ENCODE results near the gene ANKRD6.
"Not testable (repeated sequence)": the region's sequence is repeated elsewhere in the genome, so short reads cannot be mapped to it uniquely, and the experiment has no call there.

Gene ANKRD6

DNA sequence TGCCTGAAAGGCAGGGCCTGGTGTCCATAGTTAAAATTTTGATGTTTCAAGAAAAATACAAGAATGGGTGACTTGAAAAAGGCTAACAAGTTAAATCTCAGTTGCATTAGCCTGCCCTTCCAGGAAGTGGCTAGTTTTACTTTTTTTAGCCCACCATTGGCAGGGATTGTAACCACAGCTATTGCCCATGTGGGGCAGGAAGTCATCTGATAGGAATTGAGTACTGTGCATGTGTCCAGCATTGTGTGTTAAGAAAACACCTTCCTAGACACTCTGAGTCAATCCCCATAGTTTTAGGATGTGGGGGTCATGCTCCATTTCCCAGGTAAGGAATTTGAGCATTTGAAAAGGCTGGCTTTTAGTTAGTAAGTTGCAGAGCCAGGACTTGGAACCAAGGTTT lies 178.7 kb downstream of the ANKRD6 start:
- no peak for DNase-seq

DNA sequence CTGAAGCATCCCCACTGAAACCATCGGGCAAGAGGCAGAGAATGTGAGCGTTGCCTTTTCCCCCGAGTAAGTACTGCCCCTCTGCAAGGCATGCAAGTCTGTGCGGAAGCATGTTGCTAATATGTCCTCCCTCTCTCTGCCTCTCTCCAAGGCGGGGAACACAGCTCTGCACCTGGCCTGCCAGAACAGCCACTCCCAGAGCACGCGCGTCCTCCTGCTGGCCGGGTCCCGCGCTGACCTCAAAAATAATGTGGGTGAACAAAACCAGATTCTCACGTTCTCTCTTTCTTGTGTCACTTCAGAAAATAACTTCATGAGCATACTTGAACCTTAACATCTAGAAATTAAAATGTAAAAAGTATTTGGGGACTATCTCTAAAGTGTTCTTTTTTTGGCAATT lies 179.2 kb downstream of the ANKRD6 start:
- no peak for DNase-seq

DNA sequence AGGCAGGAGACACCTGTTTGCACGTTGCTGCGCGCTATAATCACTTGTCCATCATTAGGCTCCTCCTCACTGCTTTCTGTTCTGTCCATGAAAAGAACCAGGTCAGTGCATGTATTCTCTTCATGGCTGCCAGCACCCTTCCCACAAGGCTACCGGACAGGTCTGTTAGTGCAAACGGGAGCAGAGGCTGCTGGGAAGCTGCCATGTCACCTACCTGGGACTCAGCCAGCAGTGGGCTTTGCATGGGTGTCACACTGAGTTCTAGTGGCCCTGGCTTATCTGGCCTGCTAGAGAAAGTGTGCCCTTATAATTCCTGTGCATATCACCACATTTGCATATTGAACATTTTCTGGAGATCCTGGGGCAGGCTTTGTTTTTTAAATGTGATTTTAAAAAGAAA lies 180.8 kb downstream of the ANKRD6 start:
- no peak for DNase-seq

DNA sequence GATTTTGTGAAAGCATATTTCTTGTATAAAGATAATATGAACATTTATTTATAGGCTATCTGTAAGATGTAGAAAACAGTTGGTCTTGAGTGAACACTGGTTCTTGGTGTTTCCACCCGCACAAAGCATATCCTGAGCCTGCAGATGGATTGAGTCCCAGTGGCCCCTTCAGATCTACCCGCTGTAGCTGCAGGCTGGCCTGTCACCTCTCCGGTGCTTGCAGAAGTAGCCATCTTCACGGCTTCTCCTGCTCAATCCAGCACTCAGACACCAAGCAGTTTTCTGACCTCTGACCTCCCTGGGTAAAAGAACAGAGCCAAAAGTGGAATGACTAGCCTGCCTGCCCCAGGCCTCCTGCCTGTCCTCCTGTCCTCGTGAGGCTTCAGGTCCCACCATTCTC lies 182.9 kb downstream of the ANKRD6 start:
- no peak for DNase-seq

DNA sequence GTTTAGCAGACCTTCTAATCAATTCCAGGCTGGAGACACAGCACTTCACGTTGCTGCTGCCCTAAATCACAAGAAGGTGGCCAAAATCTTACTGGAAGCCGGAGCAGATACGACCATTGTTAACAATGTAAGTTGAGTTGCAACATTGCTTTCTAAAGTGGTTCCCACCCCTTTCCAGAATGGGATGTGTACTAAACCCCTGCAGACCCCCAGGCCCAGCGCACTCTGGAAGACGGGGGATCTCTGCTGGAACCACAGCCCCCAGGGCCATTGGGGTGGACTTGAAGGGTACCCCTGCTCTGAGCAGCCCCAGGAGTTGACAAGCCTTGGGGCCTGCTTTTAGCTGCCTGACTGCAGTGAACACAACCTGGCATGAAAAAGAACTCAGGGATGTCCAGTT lies 183.6 kb downstream of the ANKRD6 start:
- DNase-seq, result no peak

DNA sequence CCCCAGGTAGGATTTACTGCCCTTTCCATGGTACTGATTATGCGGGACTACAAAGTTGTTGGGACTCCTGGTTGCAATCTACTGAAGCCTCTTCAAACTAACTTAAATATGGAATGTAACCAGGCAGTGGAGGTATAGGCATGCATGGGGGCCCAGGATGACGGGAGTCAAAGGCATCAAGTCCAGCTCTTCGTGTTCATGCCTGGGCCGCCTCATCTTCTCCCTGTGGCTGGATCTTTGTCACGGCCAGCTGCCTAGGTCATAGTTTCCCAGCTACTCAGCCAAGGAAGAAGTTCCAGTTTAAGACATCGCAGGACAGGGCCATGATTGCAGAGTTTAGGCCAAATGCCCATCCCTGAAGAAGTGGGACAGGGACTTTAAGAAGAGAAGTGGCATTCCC lies 185.1 kb downstream of the ANKRD6 start:
- DNase-seq, result no peak

DNA sequence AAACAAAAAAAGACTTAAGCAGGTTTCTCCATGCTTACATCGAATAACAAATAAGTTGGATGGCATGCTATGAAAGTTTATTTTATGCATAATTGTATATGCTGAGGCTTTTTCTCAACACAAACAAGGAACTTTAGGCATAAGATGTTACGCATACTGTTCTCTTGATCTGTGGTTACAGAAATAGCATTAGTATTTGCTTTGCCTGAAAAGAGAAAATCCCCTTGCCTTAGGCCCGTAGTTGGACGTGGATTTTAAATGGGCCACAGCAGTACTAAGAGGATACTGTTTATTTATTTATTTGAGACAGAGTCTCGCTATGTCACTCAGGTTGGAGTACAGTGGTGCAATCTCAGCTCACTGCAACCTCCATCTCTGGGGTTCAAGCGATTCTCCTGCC lies 186.6 kb downstream of the ANKRD6 start:
- DNase-seq, result no peak

DNA sequence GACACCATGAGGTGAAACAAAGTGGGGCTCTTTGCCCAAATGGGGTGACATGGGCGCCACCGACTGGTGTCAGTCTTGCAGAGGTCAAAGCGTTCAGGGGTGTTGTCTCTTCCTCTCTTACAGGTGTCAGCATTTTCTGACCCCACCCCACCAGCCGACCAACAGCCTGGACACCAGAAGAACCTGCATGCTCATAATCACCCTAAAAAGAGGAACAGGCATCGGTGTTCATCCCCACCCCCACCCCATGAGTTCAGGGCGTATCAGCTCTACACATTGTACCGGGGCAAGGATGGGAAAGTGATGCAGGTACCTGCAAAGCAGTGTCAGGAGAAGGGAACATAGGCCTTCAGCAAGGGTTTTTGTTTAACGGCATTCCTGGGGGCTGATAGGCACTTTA lies 190.8 kb downstream of the ANKRD6 start:
- no peak for DNase-seq

DNA sequence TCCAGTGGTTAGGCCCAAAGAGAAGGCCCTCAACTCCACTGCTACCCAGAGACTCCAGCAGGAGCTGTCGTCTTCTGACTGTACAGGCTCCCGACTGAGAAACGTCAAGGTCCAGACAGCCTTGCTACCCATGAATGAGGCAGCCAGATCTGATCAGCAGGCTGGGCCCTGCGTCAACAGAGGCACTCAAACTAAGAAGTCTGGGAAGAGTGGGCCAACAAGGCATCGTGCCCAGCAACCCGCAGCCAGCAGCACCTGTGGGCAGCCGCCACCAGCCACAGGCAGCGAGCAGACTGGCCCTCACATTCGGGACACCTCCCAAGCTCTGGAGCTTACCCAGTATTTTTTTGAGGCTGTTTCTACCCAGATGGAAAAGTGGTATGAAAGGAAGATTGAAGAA lies 197.5 kb downstream of the ANKRD6 start:
- DNase-seq, result no peak

DNA sequence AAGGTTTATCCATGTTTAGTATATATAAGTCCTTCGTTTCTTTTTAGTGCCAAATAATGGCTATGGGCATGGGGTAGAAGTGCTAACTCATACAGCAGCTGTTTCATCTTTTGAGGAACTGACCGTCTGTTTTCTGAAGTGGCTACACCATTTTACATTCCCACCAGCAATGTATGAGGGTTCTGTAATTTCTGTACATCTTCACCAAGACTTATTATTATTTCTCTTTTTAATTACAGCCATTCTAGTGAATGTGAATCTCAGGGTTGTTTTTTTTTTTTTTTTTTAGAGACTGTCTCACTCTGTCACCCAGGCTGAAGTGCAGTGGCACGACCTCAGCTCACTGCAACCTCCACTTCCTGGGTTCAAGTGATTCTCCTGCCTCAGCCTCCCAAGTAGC lies 203.5 kb downstream of the ANKRD6 start:
- not testable (repeated sequence) for DNase-seq

DNA sequence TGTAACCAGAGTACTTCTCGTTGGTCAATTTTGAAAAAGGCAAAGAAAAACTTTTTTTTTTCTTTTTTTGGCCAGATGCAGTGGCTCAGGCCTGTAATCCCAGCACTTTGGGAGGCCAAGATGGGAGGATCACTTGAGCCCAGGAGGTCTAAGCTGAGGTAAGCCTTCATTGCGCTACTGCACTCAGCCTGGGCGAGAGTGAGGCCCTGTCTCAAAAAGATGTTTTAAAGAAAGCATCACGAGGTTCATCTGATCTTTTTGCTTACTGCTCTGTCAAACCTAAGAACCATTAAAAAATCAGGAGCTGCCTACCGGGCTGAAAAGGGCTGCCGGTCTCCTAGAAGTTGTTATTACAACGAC lies 205.0 kb downstream of the ANKRD6 start:
- DNase-seq, result no peak

DNA sequence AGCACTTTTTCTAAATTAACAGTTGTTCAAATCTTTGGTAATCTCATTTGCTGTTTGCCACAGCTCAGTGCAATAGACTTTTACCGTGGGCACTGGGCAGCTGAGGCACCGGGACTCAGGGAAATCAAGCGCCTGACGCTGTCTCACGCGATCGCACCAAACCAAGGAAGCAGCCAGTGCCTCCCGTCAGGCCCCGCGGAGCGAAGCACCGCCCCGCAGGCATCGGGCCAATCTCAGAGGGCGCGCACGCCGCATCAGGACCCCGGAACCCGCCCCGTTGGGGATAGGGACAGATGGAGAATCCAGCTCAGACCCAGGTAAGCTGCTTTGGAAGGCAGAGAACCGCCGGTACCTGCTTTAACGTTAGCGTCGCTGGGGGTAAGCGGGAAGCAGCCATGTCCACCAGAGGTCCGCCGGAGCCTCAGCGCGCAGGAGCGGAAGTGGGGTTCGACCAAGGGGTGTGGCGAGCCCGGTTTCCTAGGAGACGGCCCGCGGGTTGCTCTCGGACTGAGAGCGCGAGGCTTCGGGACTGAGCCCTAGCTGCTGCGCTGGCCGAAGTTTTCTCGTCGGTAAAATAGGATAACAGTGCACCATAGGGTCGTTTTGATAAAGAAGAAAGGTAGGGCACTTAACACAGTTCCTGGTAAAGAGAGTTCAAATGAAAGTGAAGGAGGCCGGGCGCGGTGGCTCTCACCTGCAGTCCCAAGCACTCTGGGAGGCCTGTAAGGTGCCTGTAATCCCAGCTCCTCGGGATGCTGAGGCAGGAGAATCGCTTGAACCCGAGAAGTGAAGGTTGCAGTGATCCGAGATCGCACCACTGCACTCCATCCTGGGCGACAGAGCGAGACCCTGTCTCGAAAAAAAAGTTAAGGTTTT lies 205.6 kb downstream of the ANKRD6 start, which contains the start of gene LYRM2:
Gene LYRM2, minus strand, starts transcription at position 428 of the 876 bp plus-strand sequence. Its CDS starts 31 bp downstream, at position 397.
- peak; percentile 89 for DNase-seq

DNA sequence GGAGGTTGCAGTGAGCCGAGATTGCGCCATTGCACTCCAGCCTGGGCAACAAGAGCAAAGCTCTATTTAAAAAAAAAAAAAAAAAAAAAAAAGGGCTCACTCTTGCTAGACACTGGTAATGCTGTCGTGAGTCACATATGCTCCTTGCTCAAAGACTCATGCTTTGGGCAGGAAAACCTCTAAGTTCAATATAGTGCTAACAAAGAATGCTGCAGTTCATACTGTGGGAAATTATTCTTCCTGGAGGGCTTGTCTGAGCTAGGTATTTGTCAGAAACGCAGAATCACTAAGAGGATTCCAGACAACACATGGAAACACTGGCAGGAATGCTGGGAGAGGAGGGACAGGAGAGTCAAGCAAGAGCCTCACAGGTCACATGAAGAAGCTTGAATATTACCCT lies 207.9 kb downstream of the ANKRD6 start:
- no peak for DNase-seq

DNA sequence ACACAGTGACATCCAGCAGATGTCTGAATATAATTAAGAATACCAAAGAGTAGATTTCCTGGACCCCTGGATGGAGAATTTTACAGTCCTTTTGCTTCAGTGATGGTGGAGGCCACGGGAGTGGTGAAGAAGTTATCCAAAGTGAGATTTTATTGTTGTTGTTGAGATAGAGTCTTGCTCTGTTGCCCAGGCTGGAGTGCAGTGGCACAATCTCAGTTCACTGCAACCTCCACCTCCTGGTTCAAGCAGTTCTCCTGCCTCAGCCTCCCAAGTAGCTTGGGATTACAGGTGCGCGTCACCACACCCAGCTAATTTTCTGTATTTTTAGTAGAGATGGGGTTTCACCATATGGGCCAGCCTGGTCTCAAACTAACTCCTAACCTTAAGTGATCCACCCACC lies 208.6 kb downstream of the ANKRD6 start:
- DNase-seq, result not testable (repeated sequence)

DNA sequence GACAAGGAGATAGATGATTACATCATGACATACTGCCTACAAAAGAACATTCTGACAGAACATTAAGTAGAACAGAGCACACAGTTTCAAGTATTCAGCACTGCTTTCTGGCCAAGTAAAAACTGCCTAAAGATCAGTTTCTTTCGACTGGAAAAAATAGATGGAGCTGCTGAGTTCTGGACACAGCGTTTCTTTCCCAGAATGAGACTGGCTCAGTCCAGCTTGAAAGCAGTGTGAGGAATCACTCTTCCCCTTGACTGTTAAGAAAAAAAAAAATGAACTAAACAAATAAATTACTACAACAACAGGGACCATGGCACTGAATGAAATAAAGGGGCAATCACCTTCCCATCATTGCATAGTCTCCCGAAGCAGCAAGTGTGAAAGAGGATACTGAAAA lies 210.0 kb downstream of the ANKRD6 start:
- DNase-seq, result no peak

DNA sequence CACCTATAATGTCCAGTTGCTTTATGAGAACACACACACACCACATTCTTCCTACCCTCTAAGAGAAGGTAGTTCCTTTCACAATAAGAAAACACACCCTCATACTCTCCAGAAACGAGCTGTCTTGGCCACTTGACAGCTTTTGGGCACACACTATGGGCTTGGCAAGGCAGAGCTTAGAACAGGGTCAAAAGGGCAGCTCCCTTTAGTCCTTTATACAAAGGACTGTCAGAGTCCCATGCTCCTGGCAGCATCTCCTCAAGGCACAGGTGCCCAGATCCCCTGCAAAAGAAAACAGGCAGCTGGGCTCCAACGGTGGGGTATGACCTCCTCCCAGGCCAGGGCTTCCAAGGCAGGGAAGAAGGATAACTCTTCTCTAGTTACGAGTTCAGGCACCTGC lies 210.5 kb downstream of the ANKRD6 start:
- no peak for DNase-seq

DNA sequence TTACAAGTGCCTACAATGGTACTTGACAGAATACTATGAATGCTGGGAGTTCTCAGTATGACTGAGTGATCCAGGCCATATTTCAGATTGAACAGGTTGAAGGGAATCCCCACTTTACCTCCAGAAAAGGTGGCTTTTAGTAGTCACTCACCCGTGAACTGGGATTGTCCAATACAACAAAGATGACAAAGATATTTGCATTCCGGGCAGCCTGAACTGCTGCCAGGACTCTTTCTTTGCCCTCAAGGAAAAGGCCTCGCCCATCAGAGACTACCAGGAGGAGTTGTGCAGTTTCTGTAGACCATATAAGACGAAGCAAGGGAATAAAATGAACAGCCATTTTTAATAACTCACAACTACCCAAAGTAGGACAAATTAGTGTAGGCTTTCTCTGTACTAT lies 211.9 kb downstream of the ANKRD6 start:
- no peak for DNase-seq

DNA sequence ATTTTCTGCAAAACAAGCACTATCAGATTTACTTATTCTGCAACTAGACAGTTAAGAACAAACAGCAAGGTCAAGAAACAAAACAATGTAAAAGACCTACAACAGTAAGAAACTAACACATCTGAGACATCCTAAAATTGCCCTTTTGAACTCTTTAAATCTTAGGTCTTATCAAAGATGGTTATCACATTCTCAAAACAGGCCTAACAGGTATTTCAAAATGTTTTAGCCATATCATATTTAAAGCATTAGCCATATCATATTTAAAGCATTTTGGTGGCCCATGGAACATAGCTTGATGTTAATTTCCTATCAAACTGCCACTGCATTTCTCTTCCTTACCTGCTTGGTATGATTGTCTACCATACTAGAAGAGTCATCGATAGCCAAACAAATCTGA lies 216.7 kb downstream of the ANKRD6 start:
- no peak for DNase-seq

DNA sequence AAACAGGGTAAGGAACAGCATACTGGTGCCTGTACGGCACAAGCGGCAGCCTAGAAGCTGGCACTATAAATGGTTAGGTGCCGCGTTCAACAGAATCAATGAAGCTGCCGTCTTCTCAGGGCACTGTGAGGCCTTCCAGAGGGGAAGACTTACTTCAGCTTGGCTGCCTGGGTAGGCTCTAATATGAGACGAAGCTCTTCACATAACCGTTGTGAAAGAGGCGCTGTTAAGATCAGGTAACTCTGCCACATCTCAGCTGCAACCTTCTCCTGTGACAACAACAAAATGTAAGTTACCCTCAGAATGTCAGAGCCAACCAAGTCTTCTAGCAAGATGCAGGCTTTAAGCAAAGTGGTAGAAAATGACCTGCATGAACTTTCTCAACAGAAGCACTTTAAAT lies 217.6 kb downstream of the ANKRD6 start:
- peak; percentile 73 for DNase-seq

DNA sequence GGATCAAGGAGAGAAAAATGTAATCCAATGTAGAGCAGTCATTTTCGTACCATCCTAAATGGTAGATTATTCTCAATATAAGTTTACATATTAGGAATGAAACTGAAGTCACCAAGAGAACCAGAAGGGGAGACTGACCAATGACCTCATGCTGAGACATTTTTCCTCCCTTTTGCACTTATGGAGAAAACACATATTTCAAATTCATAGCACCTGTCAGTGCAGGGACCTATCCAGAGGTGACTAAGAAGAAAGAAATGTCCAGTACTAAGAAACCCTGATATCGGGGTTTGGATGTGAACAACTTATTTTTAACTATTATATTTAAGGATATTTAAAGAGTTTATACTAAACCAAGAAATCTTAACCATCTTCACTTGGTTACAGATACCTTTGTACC lies 222.2 kb downstream of the ANKRD6 start:
- no peak for DNase-seq

DNA sequence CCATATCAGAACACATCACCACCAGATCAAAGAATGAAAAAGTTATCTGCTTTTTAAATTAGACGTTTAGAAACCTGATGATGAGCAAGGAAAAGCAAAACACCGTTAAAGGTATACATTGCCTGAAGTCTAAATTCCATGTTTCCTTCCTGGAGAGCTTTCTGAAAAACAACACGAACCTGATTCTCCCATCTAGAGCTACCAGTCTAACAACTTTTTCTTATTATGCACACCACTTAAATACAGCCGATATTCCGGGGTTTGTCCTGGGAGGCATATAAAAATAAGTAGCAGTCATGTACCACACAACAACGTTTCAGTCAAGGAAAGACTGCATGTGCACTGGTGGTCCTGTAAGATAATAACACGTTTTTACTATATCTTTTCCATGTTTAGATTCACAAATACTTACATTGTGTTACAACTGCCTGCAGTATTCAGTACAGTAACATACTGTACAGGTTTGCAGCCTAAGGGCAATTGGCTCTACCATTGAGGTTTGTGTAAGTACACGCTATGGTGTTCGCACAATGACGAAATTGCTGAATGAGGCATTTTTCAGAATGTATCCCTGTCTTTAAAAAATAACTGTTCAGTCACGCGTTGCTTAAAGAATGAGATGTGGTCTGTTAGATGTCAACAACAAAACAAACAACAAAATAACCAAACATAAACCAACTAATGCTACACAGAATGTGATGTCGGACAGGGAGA lies 224.7 kb downstream of the ANKRD6 start:
- DNase-seq, result no peak

DNA sequence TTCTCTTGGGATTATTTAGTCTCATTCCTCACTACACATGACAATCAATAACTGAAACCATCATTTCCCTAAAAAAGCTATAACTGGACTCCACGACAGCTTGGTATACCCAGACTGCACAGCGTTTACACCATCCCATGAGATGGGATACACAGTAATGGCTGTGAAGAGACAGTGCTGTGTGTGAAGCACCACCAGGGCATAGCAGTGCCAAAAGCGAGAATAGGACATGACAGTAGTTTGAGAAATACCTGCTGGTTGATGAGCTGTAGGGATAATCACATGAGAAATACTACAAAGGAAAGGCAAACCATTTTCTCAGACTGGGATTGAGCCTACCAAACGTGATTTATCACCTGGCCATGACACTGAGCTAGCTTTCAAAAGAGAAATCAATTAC lies 228.0 kb downstream of the ANKRD6 start:
- no peak for DNase-seq

DNA sequence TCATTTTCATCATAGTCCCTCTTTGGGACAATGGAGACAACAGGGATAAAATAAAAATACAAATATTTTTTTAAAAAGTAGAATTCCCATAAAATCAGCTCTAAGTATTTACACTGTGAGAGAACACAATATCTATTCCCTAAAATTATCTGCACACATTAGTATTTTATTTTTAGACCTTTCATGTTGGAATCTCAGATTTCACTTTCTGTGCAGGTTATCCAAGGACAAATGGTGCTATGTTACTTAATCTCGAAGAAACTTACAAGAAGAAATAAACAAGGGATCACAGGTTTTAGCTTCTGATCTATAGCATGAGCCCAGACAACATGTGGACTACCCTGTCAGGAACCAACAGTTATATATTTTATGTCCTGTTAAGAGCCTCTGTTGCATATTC lies 228.6 kb downstream of the ANKRD6 start:
- DNase-seq, result no peak

DNA sequence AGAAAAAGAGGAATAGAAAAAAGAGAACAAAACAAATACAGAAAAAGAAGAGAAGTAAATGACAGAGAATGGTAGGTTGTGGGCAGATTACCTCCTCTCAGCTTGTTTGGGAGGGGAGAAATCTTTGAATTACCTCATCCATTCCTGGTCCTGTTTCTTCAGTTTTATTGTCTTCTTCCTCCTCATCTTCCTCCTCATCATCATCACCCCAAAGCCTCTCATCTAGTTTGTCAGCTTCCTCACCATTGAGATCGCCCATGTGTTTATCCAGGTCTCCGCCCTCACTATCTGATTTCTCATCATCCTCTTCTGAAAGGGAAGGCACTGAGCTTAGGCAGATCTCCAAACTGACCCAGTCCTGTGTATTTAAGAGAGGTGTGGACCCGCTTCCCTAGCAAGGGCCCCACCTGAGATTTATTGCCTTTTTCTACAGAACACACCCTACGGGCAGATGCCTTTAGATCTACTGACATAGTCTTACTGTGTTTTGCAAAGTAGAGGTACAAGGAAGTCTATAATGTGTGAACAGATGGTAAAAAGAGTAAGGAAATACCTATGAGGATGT lies 229.8 kb downstream of the ANKRD6 start:
- no peak for DNase-seq

Measured in NCI-H2227 treated with DMSO at 0.1 percent for 48 hours (cell line).